Stimulated activated CD8-positive, alpha-beta memory T cell treated with anti-CD3 and anti-CD28 coated beads, Interleukin-2, amount 100 ng/mL, for 1 hour (primary cell): ENCODE results near the gene FUT7.

Experiments
- DNase-seq, 2 donors: peaks; one replicate each; pipeline ENCODE4 v3.0.0-alpha.2; 2020; ENCODE audit warnings: low read depth in 2 of 2

Gene FUT7

GRCh38 chr9:136982232-136983051, 49.4 kb downstream of the FUT7 start, which contains the start of gene LCNL1:
Gene LCNL1, plus strand, starts transcription at chr9:136982993. Its CDS starts 594 bp downstream, at chr9:136983587.
- DNase-seq: no peak

DNA sequence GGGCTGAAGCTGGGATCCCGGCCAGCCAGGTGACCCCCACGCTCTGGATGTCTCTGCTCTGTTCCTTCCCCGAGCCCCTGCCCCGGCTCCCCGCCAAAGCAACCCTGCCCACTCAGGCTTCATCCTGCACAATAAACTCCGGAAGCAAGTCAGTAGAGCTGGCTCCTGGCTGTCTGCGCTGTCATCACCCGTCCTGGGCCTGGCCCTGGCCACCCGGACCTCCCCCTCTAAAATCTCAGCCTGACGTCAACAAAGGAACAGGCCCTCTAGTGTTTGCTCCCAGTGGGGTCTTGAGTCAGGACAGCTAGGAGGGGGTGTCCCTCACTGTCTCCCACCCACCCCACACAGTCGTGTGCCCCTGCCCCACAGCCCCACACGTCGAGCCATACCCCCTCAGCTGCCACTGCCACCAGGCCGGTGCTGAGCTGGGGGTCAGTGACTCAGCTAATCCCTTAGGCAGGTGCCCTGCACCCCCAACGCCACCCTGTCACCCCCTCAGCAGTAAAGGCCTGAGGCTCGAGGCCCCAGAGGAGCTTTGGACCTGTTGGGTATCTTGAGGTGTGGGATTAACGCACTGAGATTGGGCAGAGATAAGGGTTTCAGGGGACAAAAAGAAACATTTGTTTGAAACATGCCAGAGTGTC, 50.2 kb downstream of the FUT7 start:
- no peak for DNase-seq

- DNase-seq: no peak
These were observed 51.0 kb downstream of the FUT7 start for GRCh38 chr9:136980669-136981478.
